Lower leg skin (tissue), 3 donors: ENCODE measurements around the gene DENND1A.

Experiments
- CTCF ChIP-seq, 3 donors: fragments of 450-650 bp; IDR thresholded peaks; one replicate each; pipeline ENCODE4 v1.5.1; 2016; ENCODE audit warnings: antibody characterized with exemption in 3 of 3, mild to moderate bottlenecking in 3 of 3, moderate library complexity in 2 of 3
- POLR2A ChIP-seq, 2 donors: fragments of 450-650 bp; IDR thresholded peaks; one replicate each; pipeline ENCODE4 v1.6.1; 2016 to 2017; ENCODE audit warnings: antibody characterized with exemption in 2 of 2, mild to moderate bottlenecking in 1 of 2, moderate library complexity in 1 of 2

GRCh38 chr9:123434619-123435240 lies 495.2 kb downstream of the DENND1A start:
- no peak for TF ChIP-seq POLR2A (IDR thresholded peaks at IDR 0.05)
- no peak for TF ChIP-seq CTCF (IDR thresholded peaks at IDR 0.05)
